H9 (cell line): ENCODE measurements around the gene FOXN4. TPM values are rescaled to one million over a fixed set of nuclear protein-coding genes. Genes with fewer than 3 reads are reported as not detected.

Source experiments
- DNase-seq: peaks from one replicate; pipeline ENCODE4 v3.0.0-alpha.2; 2017
- H2AFZ ChIP-seq: one replicate; pipeline ENCODE4 v1.6.1; 2013; ENCODE audit warnings: mild to moderate bottlenecking, low read length, control low read depth, moderate library complexity
- H2AK5ac ChIP-seq: 2 replicates; pipeline ENCODE4 v1.6.1; 2013; ENCODE audit warnings: low read length, control low read depth, mixed read lengths; ENCODE audit not compliant: insufficient read length
- H2BK120ac ChIP-seq: one replicate; pipeline ENCODE4 v1.6.1; 2013; ENCODE audit warnings: low read depth, mild to moderate bottlenecking, low read length, control low read depth, inconsistent platforms; ENCODE audit not compliant: poor library complexity, severe bottlenecking
- H2BK12ac ChIP-seq: 2 replicates; pipeline ENCODE4 v1.6.1; 2013; ENCODE audit warnings: low read length, control low read depth, mixed read lengths, low read depth; ENCODE audit not compliant: insufficient read length
- H2BK15ac ChIP-seq: 2 replicates; pipeline ENCODE4 v1.6.1; 2013; ENCODE audit warnings: low read depth, low read length, control low read depth
- H2BK20ac ChIP-seq: one replicate; pipeline ENCODE4 v1.6.1; 2013; ENCODE audit warnings: low read depth, mild to moderate bottlenecking, low read length, control low read depth, inconsistent platforms; ENCODE audit not compliant: poor library complexity, severe bottlenecking
- H2BK5ac ChIP-seq: 2 replicates; pipeline ENCODE4 v1.6.1; 2013; ENCODE audit warnings: low read length, control low read depth, mixed read lengths; ENCODE audit not compliant: insufficient read length
- H3K14ac ChIP-seq: 2 replicates; pipeline ENCODE4 v1.6.1; 2013; ENCODE audit warnings: low read length, control low read depth; ENCODE audit not compliant: insufficient read depth
- H3K18ac ChIP-seq: 2 replicates; pipeline ENCODE4 v1.6.1; 2013; ENCODE audit warnings: low read depth, mild to moderate bottlenecking, mixed read lengths, low read length, control low read depth; ENCODE audit not compliant: insufficient read length
- H3K23ac ChIP-seq: 2 replicates; pipeline ENCODE4 v1.6.1; 2013; ENCODE audit warnings: low read length, control low read depth, mixed read lengths, low read depth; ENCODE audit not compliant: insufficient read length
- H3K23me2 ChIP-seq: 2 replicates; pipeline ENCODE4 v1.6.1; 2013; ENCODE audit warnings: low read depth, mild to moderate bottlenecking, mixed read lengths, low read length, control low read depth; ENCODE audit not compliant: insufficient read length, poor library complexity, severe bottlenecking
- H3K27ac ChIP-seq: 2 replicates; pipeline ENCODE4 v1.5.1; 2013; ENCODE audit warnings: low read length, control low read depth, mixed read lengths, low read depth; ENCODE audit not compliant: insufficient read length
- H3K27me3 ChIP-seq: 2 replicates; pipeline ENCODE4 v1.6.1; 2013; ENCODE audit warnings: low read length, control low read depth, inconsistent platforms; ENCODE audit not compliant: insufficient read depth
- H3K4ac ChIP-seq: 2 replicates; pipeline ENCODE4 v1.6.1; 2013; ENCODE audit warnings: low read depth, mild to moderate bottlenecking, control low read depth, inconsistent platforms, low read length, moderate library complexity
- H3K4me1 ChIP-seq: 2 replicates; pipeline ENCODE4 v1.6.1; 2013; ENCODE audit warnings: low read length, control low read depth, inconsistent platforms; ENCODE audit not compliant: insufficient read depth
- H3K4me2 ChIP-seq: 2 replicates; pipeline ENCODE4 v1.6.1; 2013; ENCODE audit warnings: low read length, control low read depth, mixed read lengths; ENCODE audit not compliant: insufficient read length, insufficient read depth
- H3K56ac ChIP-seq: 2 replicates; pipeline ENCODE4 v1.6.1; 2013; ENCODE audit warnings: low read depth, mild to moderate bottlenecking, mixed read lengths, low read length, control low read depth; ENCODE audit not compliant: insufficient read length
- H3K79me1 ChIP-seq: 2 replicates; pipeline ENCODE4 v1.6.1; 2013; ENCODE audit warnings: low read depth, mild to moderate bottlenecking, moderate library complexity, low read length, control low read depth, inconsistent platforms; ENCODE audit not compliant: insufficient read depth, poor library complexity, severe bottlenecking
- H3K79me2 ChIP-seq: 2 replicates; pipeline ENCODE4 v1.6.1; 2013; ENCODE audit warnings: low read length, control low read depth, inconsistent platforms; ENCODE audit not compliant: insufficient read depth
- H3K9ac ChIP-seq: 2 replicates; pipeline ENCODE4 v1.6.1; 2013; ENCODE audit warnings: low read length, control low read depth, mixed read lengths; ENCODE audit not compliant: insufficient read length; ENCODE audit errors: extremely low read depth
- H3K9me3 ChIP-seq: one replicate; pipeline ENCODE4 v1.6.1; 2013; ENCODE audit warnings: low read depth, low read length, inconsistent platforms; ENCODE audit not compliant: control insufficient read depth
- H3T11ph ChIP-seq: one replicate; pipeline ENCODE4 v1.6.1; 2013; ENCODE audit warnings: mild to moderate bottlenecking, low read length, control low read depth, inconsistent platforms
- H4K20me1 ChIP-seq: one replicate; pipeline ENCODE4 v1.6.1; 2013; ENCODE audit not compliant: control insufficient read depth, insufficient read length, insufficient read depth
- H4K5ac ChIP-seq: 2 replicates; pipeline ENCODE4 v1.6.1; 2013; ENCODE audit warnings: low read depth, mild to moderate bottlenecking, mixed read lengths, low read length, control low read depth; ENCODE audit not compliant: insufficient read length
- H4K8ac ChIP-seq: replicated peaks from 2 replicates; pipeline ENCODE4 v1.6.1; 2013; ENCODE audit warnings: low read length, control low read depth, mixed read lengths, low read depth; ENCODE audit not compliant: insufficient read length
- H4K91ac ChIP-seq: 2 replicates; pipeline ENCODE4 v1.6.1; 2013; ENCODE audit warnings: low read depth, mild to moderate bottlenecking, moderate library complexity, mixed read lengths, low read length, control low read depth; ENCODE audit not compliant: insufficient read length
- H3K27ac Mint-ChIP-seq, 3 experiments: 2 replicates in 2 of 3; 3 replicates in 1 of 3; pipeline ENCODE4 v1.8.0; 2020 to 2021; ENCODE audit warnings: mixed read lengths in 3 of 3, mild to moderate bottlenecking in 1 of 3, moderate library complexity in 1 of 3
- H3K27me3 Mint-ChIP-seq: 2 replicates; pipeline ENCODE4 v1.8.0; 2021; ENCODE audit warnings: low read depth, mild to moderate bottlenecking, moderate library complexity, mixed read lengths
- H3K36me3 Mint-ChIP-seq, 3 experiments: 2 replicates in 2 of 3; 3 replicates in 1 of 3; pipeline ENCODE4 v1.8.0; 2020 to 2021; ENCODE audit warnings: low read depth in 3 of 3, mixed read lengths in 3 of 3; ENCODE audit not compliant: insufficient read depth in 1 of 3
- H3K4me1 Mint-ChIP-seq, 2 experiments: 2 replicates each; pipeline ENCODE4 v1.8.0; 2020; ENCODE audit warnings: mixed read lengths in 2 of 2
- H3K4me3 Mint-ChIP-seq, 2 experiments: 2 replicates in 1 of 2; 3 replicates in 1 of 2; pipeline ENCODE4 v1.8.0; 2020 to 2021; ENCODE audit warnings: mild to moderate bottlenecking in 2 of 2, mixed read lengths in 2 of 2, moderate library complexity in 1 of 2
- H3K9me3 Mint-ChIP-seq, 2 experiments: 2 replicates in 1 of 2; 3 replicates in 1 of 2; pipeline ENCODE4 v1.8.0; 2020; ENCODE audit warnings: mild to moderate bottlenecking in 2 of 2, mixed read lengths in 2 of 2, moderate library complexity in 1 of 2
- CTCF ChIP-seq: fragments of 200-600 bp; sonication (generic); conservative IDR thresholded peaks from 3 replicates; pipeline ENCODE4 v1.8.0; 2021; ENCODE audit warnings: antibody characterized with exemption, mild to moderate bottlenecking
- WGBS: extraction: QIAGEN DNeasy Blood & Tissue Kit; methylation state at CpG from one replicate; pipeline ENCODE4 v1.1.7; 2013; ENCODE audit warnings: missing lambda C conversion rate, low lambda C conversion rate, mixed read lengths; ENCODE audit not compliant: insufficient read length; ENCODE audit errors: extremely low coverage; 5-methylcytosine and 5-hydroxymethylcytosine counted together
- total RNA-seq: library from RNA; stranded (reverse); gene quantifications from 2 replicates; pipeline ENCODE4 v1.2.1, GENCODE V29; 2021

Gene FOXN4
- total RNA-seq, 1 experiment from 2014 or later, result 0.39 TPM

GRCh38 chr12:109307051-109307450, 2.0 kb downstream of the FOXN4 start:
- no peak overlapping the region for H3K23ac ChIP-seq
- no peak overlapping the region for H3T11ph ChIP-seq
- H2BK120ac ChIP-seq, result no peak overlapping the region
- H2BK20ac ChIP-seq, result no peak overlapping the region
- H2BK5ac ChIP-seq, result no peak overlapping the region
- no peak overlapping the region for H3K56ac ChIP-seq
- H3K23me2 ChIP-seq, result peaks cover 13% of the 10 kb centered on the region
- H3K79me1 ChIP-seq, result no peaks in the 10 kb centered on the region
- no peak overlapping the region for H3K18ac ChIP-seq
- TF ChIP-seq CTCF, result no peak
- H3K27me3 ChIP-seq, result peaks cover 32% of the 10 kb centered on the region
- peaks cover 70% of the 10 kb centered on the region for H3K27me3 Mint-ChIP-seq
- no peak overlapping the region for H4K91ac ChIP-seq
- H3K9ac ChIP-seq, result no peak overlapping the region
- no CpG with 5 or more reads among the region's 9 CpGs for WGBS
- no peak overlapping the region for H3K4ac ChIP-seq
- H3K27ac Mint-ChIP-seq, result no peak overlapping the region
- no peak overlapping the region for H3K14ac ChIP-seq
- H4K8ac ChIP-seq, result no peak overlapping the region
- H3K79me2 ChIP-seq, result no peaks in the 10 kb centered on the region
- no peaks in the 10 kb centered on the region for H4K20me1 ChIP-seq
- no peaks in the 10 kb centered on the region for H3K4me1 ChIP-seq
- H2AK5ac ChIP-seq, result no peak overlapping the region
- H2BK15ac ChIP-seq, result no peak overlapping the region
- no peaks in the 10 kb centered on the region; a peak in 1 of 7 replicates for H3K36me3 Mint-ChIP-seq
- no peak overlapping the region for H2BK12ac ChIP-seq
- no peak overlapping the region for H3K4me3 Mint-ChIP-seq
- H3K4me2 ChIP-seq, result no peak overlapping the region
- no peak overlapping the region for H2AFZ ChIP-seq
- H4K5ac ChIP-seq, result no peak overlapping the region
- H3K9me3 ChIP-seq, result no peaks in the 10 kb centered on the region
- no peak for DNase-seq
- no peaks in the 10 kb centered on the region for H3K9me3 Mint-ChIP-seq
- no peak overlapping the region for H3K27ac ChIP-seq
- peaks cover 12 to 16% of the 10 kb centered on the region in 2 experiments for H3K4me1 Mint-ChIP-seq
